ENCODE results near the gene FBXL14.

DNA sequence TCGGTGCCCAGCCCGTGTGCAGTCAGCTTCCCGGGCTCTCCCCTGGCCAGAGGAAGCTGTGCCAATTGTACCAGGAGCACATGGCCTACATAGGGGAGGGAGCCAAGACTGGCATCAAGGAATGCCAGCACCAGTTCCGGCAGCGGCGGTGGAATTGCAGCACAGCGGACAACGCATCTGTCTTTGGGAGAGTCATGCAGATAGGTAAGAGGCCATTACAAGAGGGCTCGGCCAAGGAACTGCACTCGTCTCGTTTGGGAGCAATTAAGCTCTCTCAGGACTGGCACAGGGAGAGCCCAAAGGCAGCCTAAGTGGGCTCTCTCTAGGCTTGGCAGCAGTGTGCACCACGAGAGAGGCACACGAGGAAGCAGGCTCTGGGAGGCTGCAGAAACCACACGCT, 38.3 kb upstream of the FBXL14 start:
- TF ChIP-seq CTCF (tag by site-specific recombination; IDR thresholded peaks at IDR 0.05), result no peak
- TF ChIP-seq REST (tag by site-specific recombination; IDR thresholded peaks at IDR 0.05), result no peak
- TF ChIP-seq, protein P1, sequence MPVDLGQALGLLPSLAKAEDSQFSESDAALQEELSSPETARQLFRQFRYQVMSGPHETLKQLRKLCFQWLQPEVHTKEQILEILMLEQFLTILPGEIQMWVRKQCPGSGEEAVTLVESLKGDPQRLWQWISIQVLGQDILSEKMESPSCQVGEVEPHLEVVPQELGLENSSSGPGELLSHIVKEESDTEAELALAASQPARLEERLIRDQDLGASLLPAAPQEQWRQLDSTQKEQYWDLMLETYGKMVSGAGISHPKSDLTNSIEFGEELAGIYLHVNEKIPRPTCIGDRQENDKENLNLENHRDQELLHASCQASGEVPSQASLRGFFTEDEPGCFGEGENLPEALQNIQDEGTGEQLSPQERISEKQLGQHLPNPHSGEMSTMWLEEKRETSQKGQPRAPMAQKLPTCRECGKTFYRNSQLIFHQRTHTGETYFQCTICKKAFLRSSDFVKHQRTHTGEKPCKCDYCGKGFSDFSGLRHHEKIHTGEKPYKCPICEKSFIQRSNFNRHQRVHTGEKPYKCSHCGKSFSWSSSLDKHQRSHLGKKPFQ (tag by site-specific recombination; IDR thresholded peaks at IDR 0.05), result no peak
- TF ChIP-seq, protein P2, sequence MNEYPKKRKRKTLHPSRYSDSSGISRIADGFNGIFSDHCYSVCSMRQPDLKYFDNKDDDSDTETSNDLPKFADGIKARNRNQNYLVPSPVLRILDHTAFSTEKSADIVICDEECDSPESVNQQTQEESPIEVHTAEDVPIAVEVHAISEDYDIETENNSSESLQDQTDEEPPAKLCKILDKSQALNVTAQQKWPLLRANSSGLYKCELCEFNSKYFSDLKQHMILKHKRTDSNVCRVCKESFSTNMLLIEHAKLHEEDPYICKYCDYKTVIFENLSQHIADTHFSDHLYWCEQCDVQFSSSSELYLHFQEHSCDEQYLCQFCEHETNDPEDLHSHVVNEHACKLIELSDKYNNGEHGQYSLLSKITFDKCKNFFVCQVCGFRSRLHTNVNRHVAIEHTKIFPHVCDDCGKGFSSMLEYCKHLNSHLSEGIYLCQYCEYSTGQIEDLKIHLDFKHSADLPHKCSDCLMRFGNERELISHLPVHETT (tag by site-specific recombination; IDR thresholded peaks at IDR 0.05), result no peak
- TF ChIP-seq, protein P3, sequence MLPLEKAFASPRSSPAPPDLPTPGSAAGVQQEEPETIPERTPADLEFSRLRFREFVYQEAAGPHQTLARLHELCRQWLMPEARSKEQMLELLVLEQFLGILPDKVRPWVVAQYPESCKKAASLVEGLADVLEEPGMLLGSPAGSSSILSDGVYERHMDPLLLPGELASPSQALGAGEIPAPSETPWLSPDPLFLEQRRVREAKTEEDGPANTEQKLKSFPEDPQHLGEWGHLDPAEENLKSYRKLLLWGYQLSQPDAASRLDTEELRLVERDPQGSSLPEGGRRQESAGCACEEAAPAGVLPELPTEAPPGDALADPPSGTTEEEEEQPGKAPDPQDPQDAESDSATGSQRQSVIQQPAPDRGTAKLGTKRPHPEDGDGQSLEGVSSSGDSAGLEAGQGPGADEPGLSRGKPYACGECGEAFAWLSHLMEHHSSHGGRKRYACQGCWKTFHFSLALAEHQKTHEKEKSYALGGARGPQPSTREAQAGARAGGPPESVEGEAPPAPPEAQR (tag by site-specific recombination; IDR thresholded peaks at IDR 0.05), result no peak
- TF ChIP-seq ZNF24 (tag by site-specific recombination; IDR thresholded peaks at IDR 0.05), result no peak
- no peak for TF ChIP-seq ZSCAN16 (tag by site-specific recombination; IDR thresholded peaks at IDR 0.05)
- no peak for TF ChIP-seq ZNF629 (tag by site-specific recombination; IDR thresholded peaks at IDR 0.05)
- no peak for TF ChIP-seq SCRT2 (tag by site-specific recombination; IDR thresholded peaks at IDR 0.05)
- no peak for TF ChIP-seq ZNF274 (IDR thresholded peaks at IDR 0.05; ENCODE audit: low read length)
- no peak for TF ChIP-seq ZNF274 (tag by site-specific recombination; IDR thresholded peaks at IDR 0.05; ENCODE audit: borderline replicate concordance)
- no peak for TF ChIP-seq ZFP69B (tag by site-specific recombination; IDR thresholded peaks at IDR 0.05)
